Esophagus squamous epithelium (tissue), 4 donors: ENCODE data around the gene TOM1.

Experiments used
- CTCF ChIP-seq, 6 experiments: fragments of 450-650 bp in 4 of 6; fragments of 200-600 bp in 2 of 6; sonication (generic) in 2 of 6; IDR thresholded peaks; one replicate each; pipeline ENCODE4 v1.5.1; 2016 to 2019; ENCODE audit warnings: antibody characterized with exemption in 6 of 6, mild to moderate bottlenecking in 4 of 6, moderate library complexity in 4 of 6
- POLR2A ChIP-seq, 4 donors: fragments of 450-650 bp; IDR thresholded peaks; one replicate each; pipeline ENCODE4 v1.6.1; 2017; ENCODE audit warnings: antibody characterized with exemption in 4 of 4, mild to moderate bottlenecking in 4 of 4, moderate library complexity in 3 of 4

GRCh38 chr22:35258191-35258988 lies 41.3 kb upstream of the TOM1 start:
- no peak for TF ChIP-seq POLR2A (IDR thresholded peaks at IDR 0.05)
- TF ChIP-seq CTCF (IDR thresholded peaks at IDR 0.05) = no peak
